Measurements from ENCODE around the gene TNNI3K.

Gene TNNI3K

DNA sequence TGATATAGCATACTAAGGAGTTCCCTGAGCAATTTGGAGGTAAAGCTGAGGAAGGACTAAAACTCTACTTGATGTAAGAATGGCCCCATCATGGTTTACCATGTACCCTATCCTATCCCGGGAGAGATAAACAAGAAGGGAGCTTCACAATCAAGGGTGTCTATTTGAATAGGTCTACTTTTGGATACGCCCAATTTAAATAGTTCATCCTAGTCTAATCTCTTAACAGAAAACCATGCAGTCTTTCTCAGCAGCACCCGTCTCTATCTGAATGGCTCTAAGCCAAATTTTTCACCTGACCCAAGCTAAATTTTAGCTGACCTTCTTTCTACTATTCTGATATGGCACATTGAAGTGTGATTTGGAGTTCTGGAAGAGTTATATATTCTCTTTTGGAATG lies 122.0 kb downstream of the TNNI3K start:
- no peaks in the 10 kb centered on the region for H3K36me3 ChIP-seq

DNA sequence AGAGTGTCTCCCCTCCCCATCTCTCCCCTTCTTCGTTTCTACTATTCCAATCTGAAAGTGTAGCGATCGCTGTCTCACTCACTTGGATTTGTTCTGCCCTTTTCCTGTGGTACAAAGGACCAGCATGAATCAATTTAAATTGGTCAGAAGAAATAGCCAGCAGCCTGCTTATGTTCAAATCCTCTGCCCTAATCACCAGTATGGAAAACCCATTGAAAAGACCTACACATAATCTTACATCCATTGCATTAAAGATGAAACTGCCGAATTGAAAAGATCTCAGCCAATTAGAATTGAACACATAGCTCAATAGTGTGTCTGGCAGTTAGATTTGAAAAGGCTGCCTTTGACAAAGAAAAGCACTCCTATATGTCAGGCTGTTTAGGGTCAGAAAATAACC lies 122.6 kb downstream of the TNNI3K start:
- no peak for DNase-seq
- no peaks in the 10 kb centered on the region for H3K36me3 ChIP-seq

More for the DNA sequence above, 122.0 kb downstream of the TNNI3K start:
- TF ChIP-seq, protein P1, sequence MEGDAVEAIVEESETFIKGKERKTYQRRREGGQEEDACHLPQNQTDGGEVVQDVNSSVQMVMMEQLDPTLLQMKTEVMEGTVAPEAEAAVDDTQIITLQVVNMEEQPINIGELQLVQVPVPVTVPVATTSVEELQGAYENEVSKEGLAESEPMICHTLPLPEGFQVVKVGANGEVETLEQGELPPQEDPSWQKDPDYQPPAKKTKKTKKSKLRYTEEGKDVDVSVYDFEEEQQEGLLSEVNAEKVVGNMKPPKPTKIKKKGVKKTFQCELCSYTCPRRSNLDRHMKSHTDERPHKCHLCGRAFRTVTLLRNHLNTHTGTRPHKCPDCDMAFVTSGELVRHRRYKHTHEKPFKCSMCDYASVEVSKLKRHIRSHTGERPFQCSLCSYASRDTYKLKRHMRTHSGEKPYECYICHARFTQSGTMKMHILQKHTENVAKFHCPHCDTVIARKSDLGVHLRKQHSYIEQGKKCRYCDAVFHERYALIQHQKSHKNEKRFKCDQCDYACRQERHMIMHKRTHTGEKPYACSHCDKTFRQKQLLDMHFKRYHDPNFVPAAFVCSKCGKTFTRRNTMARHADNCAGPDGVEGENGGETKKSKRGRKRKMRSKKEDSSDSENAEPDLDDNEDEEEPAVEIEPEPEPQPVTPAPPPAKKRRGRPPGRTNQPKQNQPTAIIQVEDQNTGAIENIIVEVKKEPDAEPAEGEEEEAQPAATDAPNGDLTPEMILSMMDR (IDR thresholded peaks at IDR 0.05; ENCODE audit: low read depth, low read length), result no peak
- H3K27me3 ChIP-seq (ENCODE audit: insufficient read depth, low read depth, severe bottlenecking), result no peaks in the 10 kb centered on the region
- H3K27ac ChIP-seq, result no peak overlapping the region
- H3K4me3 ChIP-seq (ENCODE audit: low read depth, low read length), result no peak overlapping the region
- no peaks in the 10 kb centered on the region for H3K9me3 ChIP-seq (ENCODE audit: severe bottlenecking)
- no peak for DNase-seq

DNA sequence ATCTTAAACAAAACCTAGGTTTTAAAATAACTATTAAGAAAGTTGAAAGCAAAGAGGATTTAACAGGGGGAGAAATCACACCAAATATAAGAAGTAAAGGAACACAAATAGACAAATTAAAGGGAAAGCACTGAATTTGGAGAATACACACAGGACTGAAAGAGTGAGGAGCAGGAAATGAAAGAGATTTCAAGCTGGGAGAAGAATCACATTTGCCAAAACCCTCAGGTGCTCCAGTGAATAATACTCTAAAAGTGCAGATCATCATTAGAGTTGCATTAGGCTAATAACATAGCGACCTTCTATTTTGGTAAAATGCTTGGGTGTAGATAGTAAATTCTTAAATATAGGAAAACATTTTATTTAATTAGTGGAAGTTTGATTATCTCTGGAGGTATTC lies 127.5 kb downstream of the TNNI3K start:
- peaks cover 8% of the 10 kb centered on the region for H3K9me3 ChIP-seq (ENCODE audit: severe bottlenecking)
- H3K36me3 ChIP-seq, result no peaks in the 10 kb centered on the region
- DNase-seq, result no peak
- H3K4me3 ChIP-seq (ENCODE audit: low read depth, low read length), result no peak overlapping the region
- TF ChIP-seq, protein P1 (IDR thresholded peaks at IDR 0.05; ENCODE audit: low read depth, low read length), result no peak
- H3K27ac ChIP-seq, result no peak overlapping the region
- H3K27me3 ChIP-seq (ENCODE audit: insufficient read depth, low read depth, severe bottlenecking), result no peaks in the 10 kb centered on the region

More for the DNA sequence above, 122.6 kb downstream of the TNNI3K start:
- TF ChIP-seq, protein P1 (IDR thresholded peaks at IDR 0.05; ENCODE audit: low read depth, low read length), result no peak
- no peaks in the 10 kb centered on the region for H3K9me3 ChIP-seq (ENCODE audit: severe bottlenecking)
- H3K4me3 ChIP-seq (ENCODE audit: low read depth, low read length), result no peak overlapping the region
- no peaks in the 10 kb centered on the region for H3K27me3 ChIP-seq (ENCODE audit: insufficient read depth, low read depth, severe bottlenecking)
- H3K27ac ChIP-seq, result no peak overlapping the region

DNA sequence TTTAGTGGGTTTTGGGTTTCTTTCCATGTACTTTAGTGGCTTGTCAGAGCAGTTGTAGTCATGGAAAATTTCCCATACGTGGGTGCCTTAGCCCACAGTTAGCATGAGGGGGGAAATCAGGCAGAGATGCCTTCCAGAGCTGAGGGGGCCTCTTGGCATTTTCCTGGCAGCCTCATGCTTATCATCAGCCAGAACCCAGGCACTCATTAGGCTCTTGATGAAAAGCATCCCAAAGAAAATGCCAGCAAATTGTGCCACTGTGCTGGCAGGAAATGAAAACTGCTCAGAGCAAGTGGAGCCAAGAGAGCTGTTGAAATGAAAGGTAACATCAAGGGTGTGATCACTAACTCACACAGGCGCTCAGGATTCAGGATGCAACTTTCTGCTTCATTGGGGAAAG lies 128.0 kb downstream of the TNNI3K start:
- no peaks in the 10 kb centered on the region for H3K27me3 ChIP-seq (ENCODE audit: insufficient read depth, low read depth, severe bottlenecking)
- H3K36me3 ChIP-seq, result no peaks in the 10 kb centered on the region
- TF ChIP-seq, protein P1 (IDR thresholded peaks at IDR 0.05; ENCODE audit: low read depth, low read length), result no peak
- no peak overlapping the region for H3K27ac ChIP-seq
- H3K4me3 ChIP-seq (ENCODE audit: low read depth, low read length), result no peak overlapping the region
- no peak for DNase-seq
- H3K9me3 ChIP-seq (ENCODE audit: severe bottlenecking), result peaks cover 8% of the 10 kb centered on the region

DNA sequence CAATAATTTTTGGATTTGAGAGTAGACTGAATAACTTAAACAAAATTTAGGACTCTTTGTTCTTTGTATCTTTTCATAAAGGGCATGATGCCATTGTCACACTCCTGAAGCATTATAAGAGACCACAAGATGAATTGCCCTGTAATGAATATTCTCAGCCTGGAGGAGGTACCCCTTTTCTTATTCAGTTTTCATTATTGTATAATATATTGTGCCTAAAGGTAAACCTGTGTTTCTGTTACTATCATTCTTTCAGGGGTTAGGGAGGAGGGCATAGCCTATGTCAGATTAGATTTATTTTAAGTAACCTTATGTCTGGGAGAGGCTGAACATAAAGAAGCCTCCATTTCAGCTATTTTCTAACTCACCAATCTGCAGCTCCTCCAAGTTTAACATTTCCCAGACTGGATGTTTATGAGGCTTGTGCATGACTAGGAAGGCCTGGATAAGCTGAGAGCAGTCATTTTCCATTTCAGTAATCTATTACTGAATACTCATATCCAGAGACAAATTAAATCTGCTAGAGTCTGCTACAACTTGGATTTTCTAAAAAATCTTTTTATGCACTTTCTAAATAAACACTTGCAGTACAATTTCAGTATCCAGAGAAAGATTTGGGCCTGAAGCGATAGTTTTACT lies 132.1 kb downstream of the TNNI3K start:
- Histone ChIP-seq H3K36me3 (no peaks in the 10 kb centered on the region), H3K9me3 (ENCODE audit: severe bottlenecking) (peaks cover 8% of the 10 kb centered on the region), H3K27ac (no peak overlapping the region), H3K27me3 (ENCODE audit: insufficient read depth, low read depth, severe bottlenecking) (no peaks in the 10 kb centered on the region), H3K4me3 (ENCODE audit: low read depth, low read length) (no peak overlapping the region)
- TF ChIP-seq, protein P1 (IDR thresholded peaks at IDR 0.05; ENCODE audit: low read depth, low read length), result no peak
- no peak for DNase-seq

DNA sequence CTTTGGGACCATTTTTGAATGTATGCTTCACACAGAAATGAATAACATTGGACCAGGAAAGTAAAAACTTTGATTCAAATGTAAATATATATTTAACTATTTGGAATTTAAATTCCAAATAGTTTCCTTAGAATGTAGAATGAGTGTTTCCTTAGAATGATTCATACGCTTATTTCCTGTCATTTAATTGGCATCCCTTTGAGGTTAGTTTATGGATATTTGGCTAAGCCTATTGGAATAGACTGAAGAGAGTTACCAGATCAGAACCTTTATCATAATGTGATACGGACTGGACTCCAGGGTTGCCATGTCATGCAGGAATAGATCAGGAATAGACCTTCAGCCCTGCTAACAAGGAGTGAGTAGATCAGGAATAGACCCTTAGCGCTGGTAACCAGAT lies 133.1 kb downstream of the TNNI3K start:
- no peak overlapping the region for H3K27ac ChIP-seq
- DNase-seq, result no peak
- H3K27me3 ChIP-seq (ENCODE audit: insufficient read depth, low read depth, severe bottlenecking), result no peaks in the 10 kb centered on the region
- peaks cover 8% of the 10 kb centered on the region for H3K9me3 ChIP-seq (ENCODE audit: severe bottlenecking)
- H3K36me3 ChIP-seq, result no peaks in the 10 kb centered on the region
- no peak overlapping the region for H3K4me3 ChIP-seq (ENCODE audit: low read depth, low read length)
- TF ChIP-seq, protein P1 (IDR thresholded peaks at IDR 0.05; ENCODE audit: low read depth, low read length), result no peak

Data from WERI-Rb-1 (cell line).